ENCODE data around the gene PHTF2.

GRCh38 chr7:77912293-77912692 lies 113.7 kb downstream of the PHTF2 start:
- TF ChIP-seq TCF7L2 (IDR thresholded peaks at IDR 0.05; ENCODE audit: borderline replicate concordance, extremely low read depth, insufficient read depth, insufficient read length) (no peak), CTCF (IDR thresholded peaks at IDR 0.05 in 2 of 3, conservative IDR thresholded peaks at IDR 0.05 in 1 of 3; ENCODE audit: borderline replicate concordance in 1 of 3, insufficient read depth in 1 of 3, low read depth in 2 of 3, low read length in 2 of 3) (no peak), POLR2A (IDR thresholded peaks at IDR 0.05; ENCODE audit: borderline replicate concordance, extremely low read depth, insufficient read depth, insufficient read length) (no peak), EZH2phosphoT487 (IDR thresholded peaks at IDR 0.05; ENCODE audit: borderline replicate concordance) (no peak), ZNF274 (IDR thresholded peaks at IDR 0.05; ENCODE audit: low read depth, low read length) (no peak), EZH2 (IDR thresholded peaks at IDR 0.05) (no peak), FOSL1 (IDR thresholded peaks at IDR 0.05; ENCODE audit: low read depth) (no peak), CBX3 (IDR thresholded peaks at IDR 0.05; ENCODE audit: low read depth) (no peak), POLR2AphosphoS5 (IDR thresholded peaks at IDR 0.05; ENCODE audit: low read depth, low read length) (no peak)
- TF ChIP-seq, protein P1, sequence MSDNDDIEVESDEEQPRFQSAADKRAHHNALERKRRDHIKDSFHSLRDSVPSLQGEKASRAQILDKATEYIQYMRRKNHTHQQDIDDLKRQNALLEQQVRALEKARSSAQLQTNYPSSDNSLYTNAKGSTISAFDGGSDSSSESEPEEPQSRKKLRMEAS (IDR thresholded peaks at IDR 0.05): no peak
- TF ChIP-seq, protein P2, sequence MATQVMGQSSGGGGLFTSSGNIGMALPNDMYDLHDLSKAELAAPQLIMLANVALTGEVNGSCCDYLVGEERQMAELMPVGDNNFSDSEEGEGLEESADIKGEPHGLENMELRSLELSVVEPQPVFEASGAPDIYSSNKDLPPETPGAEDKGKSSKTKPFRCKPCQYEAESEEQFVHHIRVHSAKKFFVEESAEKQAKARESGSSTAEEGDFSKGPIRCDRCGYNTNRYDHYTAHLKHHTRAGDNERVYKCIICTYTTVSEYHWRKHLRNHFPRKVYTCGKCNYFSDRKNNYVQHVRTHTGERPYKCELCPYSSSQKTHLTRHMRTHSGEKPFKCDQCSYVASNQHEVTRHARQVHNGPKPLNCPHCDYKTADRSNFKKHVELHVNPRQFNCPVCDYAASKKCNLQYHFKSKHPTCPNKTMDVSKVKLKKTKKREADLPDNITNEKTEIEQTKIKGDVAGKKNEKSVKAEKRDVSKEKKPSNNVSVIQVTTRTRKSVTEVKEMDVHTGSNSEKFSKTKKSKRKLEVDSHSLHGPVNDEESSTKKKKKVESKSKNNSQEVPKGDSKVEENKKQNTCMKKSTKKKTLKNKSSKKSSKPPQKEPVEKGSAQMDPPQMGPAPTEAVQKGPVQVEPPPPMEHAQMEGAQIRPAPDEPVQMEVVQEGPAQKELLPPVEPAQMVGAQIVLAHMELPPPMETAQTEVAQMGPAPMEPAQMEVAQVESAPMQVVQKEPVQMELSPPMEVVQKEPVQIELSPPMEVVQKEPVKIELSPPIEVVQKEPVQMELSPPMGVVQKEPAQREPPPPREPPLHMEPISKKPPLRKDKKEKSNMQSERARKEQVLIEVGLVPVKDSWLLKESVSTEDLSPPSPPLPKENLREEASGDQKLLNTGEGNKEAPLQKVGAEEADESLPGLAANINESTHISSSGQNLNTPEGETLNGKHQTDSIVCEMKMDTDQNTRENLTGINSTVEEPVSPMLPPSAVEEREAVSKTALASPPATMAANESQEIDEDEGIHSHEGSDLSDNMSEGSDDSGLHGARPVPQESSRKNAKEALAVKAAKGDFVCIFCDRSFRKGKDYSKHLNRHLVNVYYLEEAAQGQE (IDR thresholded peaks at IDR 0.05; ENCODE audit: low read depth): no peak

All from HCT116 (cell line).